Measurements from ENCODE around the gene BMP8A.
"Not testable (repeated sequence)": the region's sequence is repeated elsewhere in the genome, so short reads cannot be mapped to it uniquely, and the experiment has no call there.

- TF ChIP-seq CTCF (IDR thresholded peaks at IDR 0.05; ENCODE audit: insufficient read depth, low read length, poor library complexity, severe bottlenecking); EZH2phosphoT487 (conservative IDR thresholded peaks at IDR 0.05; ENCODE audit: low read length): not testable (repeated sequence)
Observed at GRCh38 chr1:39510570-39511186, 19.2 kb downstream of the BMP8A start.
